ENCODE data around the gene SPECC1.
"Not testable (repeated sequence)": the region's sequence is repeated elsewhere in the genome, so short reads cannot be mapped to it uniquely, and the experiment has no call there.

DNA sequence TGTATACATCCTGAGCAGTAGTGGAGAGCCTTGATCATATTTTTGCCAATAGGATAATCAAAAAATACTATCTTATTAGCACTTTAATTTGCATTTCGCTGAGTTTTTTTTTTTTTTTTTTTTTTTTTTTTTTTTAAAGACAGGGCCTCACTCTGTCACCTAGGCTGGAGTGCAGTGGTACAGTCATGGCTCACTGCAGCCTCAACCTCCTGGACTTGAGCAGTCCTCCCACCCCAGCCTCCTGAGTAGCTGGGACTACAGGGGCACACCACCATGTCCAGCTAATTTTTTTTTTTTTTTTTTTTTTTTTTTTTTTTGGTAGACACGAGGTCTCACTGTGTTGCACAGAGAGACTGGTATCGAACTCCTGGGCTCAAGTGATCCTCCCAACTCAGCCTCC lies 230.6 kb downstream of the SPECC1 start:
- TF ChIP-seq EZH2 (IDR thresholded peaks at IDR 0.05; ENCODE audit: insufficient read depth, poor library complexity, severe bottlenecking); EZH2phosphoT487 (IDR thresholded peaks at IDR 0.05; ENCODE audit: insufficient read depth, low read depth): not testable (repeated sequence)

All from GM23248 (cell line).